ENCODE data around the gene MAPK1. TPM values are rescaled to one million over a fixed set of nuclear protein-coding genes. Genes with fewer than 3 reads are reported as not detected.

MAPK1 gene
- total and polyA plus RNA-seq, 9 of the 15 experiments (the other 6 are each of a cell fraction or from before 2014, with no cell fraction given) = 46.3 to 575 (median 283) TPM

DNA sequence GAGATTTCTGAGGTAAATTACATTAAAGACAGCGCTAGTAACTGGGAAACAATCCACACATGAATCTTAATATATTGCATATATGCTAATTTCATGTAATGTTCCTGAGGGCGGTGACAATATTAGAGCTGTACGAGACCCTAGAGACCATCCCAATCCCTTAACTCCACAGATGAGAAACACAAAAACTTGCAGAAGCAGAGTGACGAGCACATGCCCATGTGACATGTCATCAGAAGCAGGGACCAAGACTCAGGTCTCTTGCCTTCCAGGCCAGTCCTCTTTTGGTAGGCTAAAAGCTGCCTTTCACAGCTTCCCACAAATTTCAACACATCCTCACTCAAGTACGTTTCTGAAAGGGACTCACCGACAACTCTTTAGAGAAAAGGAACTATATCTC lies 11.8 kb downstream of the MAPK1 start (continued):
- TF ChIP-seq, protein P1, sequence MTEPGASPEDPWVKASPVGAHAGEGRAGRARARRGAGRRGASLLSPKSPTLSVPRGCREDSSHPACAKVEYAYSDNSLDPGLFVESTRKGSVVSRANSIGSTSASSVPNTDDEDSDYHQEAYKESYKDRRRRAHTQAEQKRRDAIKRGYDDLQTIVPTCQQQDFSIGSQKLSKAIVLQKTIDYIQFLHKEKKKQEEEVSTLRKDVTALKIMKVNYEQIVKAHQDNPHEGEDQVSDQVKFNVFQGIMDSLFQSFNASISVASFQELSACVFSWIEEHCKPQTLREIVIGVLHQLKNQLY (CRISPR knock-in tag; conservative IDR thresholded peaks at IDR 0.05) = peak in 1 of 2 experiments; percentile 73; a peak in 1 of 4 replicates
- no peak for TF ChIP-seq NEUROD1 (IDR thresholded peaks at IDR 0.05; ENCODE audit: borderline replicate concordance, low read depth, low read length, partially characterized antibody)
- no peak for TF ChIP-seq ZBED1 (IDR thresholded peaks at IDR 0.05)
- TF ChIP-seq, protein P2, sequence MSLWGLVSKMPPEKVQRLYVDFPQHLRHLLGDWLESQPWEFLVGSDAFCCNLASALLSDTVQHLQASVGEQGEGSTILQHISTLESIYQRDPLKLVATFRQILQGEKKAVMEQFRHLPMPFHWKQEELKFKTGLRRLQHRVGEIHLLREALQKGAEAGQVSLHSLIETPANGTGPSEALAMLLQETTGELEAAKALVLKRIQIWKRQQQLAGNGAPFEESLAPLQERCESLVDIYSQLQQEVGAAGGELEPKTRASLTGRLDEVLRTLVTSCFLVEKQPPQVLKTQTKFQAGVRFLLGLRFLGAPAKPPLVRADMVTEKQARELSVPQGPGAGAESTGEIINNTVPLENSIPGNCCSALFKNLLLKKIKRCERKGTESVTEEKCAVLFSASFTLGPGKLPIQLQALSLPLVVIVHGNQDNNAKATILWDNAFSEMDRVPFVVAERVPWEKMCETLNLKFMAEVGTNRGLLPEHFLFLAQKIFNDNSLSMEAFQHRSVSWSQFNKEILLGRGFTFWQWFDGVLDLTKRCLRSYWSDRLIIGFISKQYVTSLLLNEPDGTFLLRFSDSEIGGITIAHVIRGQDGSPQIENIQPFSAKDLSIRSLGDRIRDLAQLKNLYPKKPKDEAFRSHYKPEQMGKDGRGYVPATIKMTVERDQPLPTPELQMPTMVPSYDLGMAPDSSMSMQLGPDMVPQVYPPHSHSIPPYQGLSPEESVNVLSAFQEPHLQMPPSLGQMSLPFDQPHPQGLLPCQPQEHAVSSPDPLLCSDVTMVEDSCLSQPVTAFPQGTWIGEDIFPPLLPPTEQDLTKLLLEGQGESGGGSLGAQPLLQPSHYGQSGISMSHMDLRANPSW (CRISPR knock-in tag; IDR thresholded peaks at IDR 0.05) = peak; percentile 95
- TF ChIP-seq, protein P3, sequence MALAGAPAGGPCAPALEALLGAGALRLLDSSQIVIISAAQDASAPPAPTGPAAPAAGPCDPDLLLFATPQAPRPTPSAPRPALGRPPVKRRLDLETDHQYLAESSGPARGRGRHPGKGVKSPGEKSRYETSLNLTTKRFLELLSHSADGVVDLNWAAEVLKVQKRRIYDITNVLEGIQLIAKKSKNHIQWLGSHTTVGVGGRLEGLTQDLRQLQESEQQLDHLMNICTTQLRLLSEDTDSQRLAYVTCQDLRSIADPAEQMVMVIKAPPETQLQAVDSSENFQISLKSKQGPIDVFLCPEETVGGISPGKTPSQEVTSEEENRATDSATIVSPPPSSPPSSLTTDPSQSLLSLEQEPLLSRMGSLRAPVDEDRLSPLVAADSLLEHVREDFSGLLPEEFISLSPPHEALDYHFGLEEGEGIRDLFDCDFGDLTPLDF (CRISPR knock-in tag; IDR thresholded peaks at IDR 0.05) = 0 out of 2 replicates have a peak, but pooled peaks have one; percentile 39
- no peak for TF ChIP-seq TARDBP (IDR thresholded peaks at IDR 0.05)

DNA sequence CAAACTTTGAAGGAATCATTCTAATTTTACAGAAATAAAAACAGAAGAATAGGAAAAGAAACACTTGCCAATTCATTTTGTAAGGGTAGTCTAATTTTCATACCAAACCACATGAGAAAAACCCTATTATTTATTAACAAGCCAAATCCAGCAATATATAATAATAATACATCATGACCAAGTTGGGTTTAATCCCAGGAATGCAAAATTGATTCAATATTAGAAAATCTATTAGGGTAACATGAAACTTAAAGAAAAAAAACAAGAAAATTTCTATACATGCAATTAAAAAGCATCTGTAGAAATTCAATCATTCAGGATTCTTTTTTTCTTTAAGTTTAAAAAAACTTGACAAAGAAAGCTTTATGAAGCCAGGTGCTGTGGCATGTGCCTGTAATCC lies 16.8 kb downstream of the MAPK1 start:
- peaks cover 31% of the 10 kb centered on the region for H4K20me1 ChIP-seq (replicated peaks; ENCODE audit: control insufficient read depth, insufficient read depth, low read length)
- POLR2A ChIA-PET = interaction anchor here (0.6 to 45.6 kb wide), 7 partner anchors 4 to 157 kb away, joined by 3 to 1351 read pairs (median 4); partner anchors contain the start of gene MAPK1
- no peak overlapping the region for H3K27ac ChIP-seq (ENCODE audit: extremely low read depth, low read depth, low read length)
- no peak overlapping the region for H2AFZ ChIP-seq (ENCODE audit: low read depth, low read length)
- CTCF ChIA-PET (ENCODE audit: low intra/inter-chr PET ratio) = no interaction called here
- BruUV-seq (replicated peaks) = no TSS peak
- no peaks in the 10 kb centered on the region for H3K27me3 ChIP-seq (ENCODE audit: control insufficient read depth in 2 of 2, insufficient read depth in 2 of 2, low read length in 2 of 2)
- ATAC-seq (no peak), DNase-seq (ENCODE audit: extremely low read depth in 1 of 4, low spot score in 3 of 4) (no peak), FAIRE-seq (no peak)
- H3K79me2 ChIP-seq (ENCODE audit: control insufficient read depth, insufficient read depth, low read length) = peaks cover 93% of the 10 kb centered on the region
- peaks cover 11% of the 10 kb centered on the region for H3K9me1 ChIP-seq (ENCODE audit: control insufficient read depth, insufficient read depth, low read length)
- no peak overlapping the region for H3K4me3 ChIP-seq
- H3K4me2 ChIP-seq (ENCODE audit: insufficient read depth, low read length) = no peak overlapping the region
- in situ Hi-C loops (cut with MboI) (no loop called here), intact Hi-C loops (cut with micrococcal nuclease) (no loop called here)
- peaks cover 17 to 20% of the 10 kb centered on the region in 2 experiments; a peak in 4 of 5 replicates for H3K4me1 ChIP-seq (replicated peaks in 1 of 2; ENCODE audit: control insufficient read depth in 2 of 2, insufficient read depth in 2 of 2, low read length in 2 of 2)
- H3K9ac ChIP-seq (ENCODE audit: insufficient read depth in 1 of 2, low read depth in 2 of 2, low read length in 2 of 2) = no peak overlapping the region
- H3K9me3 ChIP-seq (replicated peaks; ENCODE audit: control insufficient read depth, insufficient read depth, low read depth, low read length) = no peaks in the 10 kb centered on the region
- peaks cover 43% of the 10 kb centered on the region for H3K36me3 ChIP-seq (ENCODE audit: control insufficient read depth, insufficient read depth, low read length)
- TF ChIP-seq STAT5B (CRISPR knock-in tag; IDR thresholded peaks at IDR 0.05) (no peak), ZNF717 (CRISPR knock-in tag; IDR thresholded peaks at IDR 0.05) (0 out of 2 replicates have a peak, but pooled peaks have one; percentile 13), POLR2H (tag; IDR thresholded peaks at IDR 0.05; ENCODE audit: low read depth) (peak; percentile 52)
- TF ChIP-seq, protein P4, sequence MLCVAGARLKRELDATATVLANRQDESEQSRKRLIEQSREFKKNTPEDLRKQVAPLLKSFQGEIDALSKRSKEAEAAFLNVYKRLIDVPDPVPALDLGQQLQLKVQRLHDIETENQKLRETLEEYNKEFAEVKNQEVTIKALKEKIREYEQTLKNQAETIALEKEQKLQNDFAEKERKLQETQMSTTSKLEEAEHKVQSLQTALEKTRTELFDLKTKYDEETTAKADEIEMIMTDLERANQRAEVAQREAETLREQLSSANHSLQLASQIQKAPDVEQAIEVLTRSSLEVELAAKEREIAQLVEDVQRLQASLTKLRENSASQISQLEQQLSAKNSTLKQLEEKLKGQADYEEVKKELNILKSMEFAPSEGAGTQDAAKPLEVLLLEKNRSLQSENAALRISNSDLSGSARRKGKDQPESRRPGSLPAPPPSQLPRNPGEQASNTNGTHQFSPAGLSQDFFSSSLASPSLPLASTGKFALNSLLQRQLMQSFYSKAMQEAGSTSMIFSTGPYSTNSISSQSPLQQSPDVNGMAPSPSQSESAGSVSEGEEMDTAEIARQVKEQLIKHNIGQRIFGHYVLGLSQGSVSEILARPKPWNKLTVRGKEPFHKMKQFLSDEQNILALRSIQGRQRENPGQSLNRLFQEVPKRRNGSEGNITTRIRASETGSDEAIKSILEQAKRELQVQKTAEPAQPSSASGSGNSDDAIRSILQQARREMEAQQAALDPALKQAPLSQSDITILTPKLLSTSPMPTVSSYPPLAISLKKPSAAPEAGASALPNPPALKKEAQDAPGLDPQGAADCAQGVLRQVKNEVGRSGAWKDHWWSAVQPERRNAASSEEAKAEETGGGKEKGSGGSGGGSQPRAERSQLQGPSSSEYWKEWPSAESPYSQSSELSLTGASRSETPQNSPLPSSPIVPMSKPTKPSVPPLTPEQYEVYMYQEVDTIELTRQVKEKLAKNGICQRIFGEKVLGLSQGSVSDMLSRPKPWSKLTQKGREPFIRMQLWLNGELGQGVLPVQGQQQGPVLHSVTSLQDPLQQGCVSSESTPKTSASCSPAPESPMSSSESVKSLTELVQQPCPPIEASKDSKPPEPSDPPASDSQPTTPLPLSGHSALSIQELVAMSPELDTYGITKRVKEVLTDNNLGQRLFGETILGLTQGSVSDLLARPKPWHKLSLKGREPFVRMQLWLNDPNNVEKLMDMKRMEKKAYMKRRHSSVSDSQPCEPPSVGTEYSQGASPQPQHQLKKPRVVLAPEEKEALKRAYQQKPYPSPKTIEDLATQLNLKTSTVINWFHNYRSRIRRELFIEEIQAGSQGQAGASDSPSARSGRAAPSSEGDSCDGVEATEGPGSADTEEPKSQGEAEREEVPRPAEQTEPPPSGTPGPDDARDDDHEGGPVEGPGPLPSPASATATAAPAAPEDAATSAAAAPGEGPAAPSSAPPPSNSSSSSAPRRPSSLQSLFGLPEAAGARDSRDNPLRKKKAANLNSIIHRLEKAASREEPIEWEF (CRISPR knock-in tag; IDR thresholded peaks at IDR 0.05) = 0 out of 2 replicates have a peak, but pooled peaks have one; percentile 35
